GM18909 (cell line): ENCODE results near the gene UNC79.
"Not testable (repeated sequence)": the region's sequence is repeated elsewhere in the genome, so short reads cannot be mapped to it uniquely, and the experiment has no call there.

Source experiments
- ATAC-seq: cut with Tn5 transposase; IDR thresholded peaks from one replicate; pipeline ENCODE4 v1.9.1; 2021; ENCODE audit warnings: mild to moderate bottlenecking; ENCODE audit not compliant: unreplicated experiment, poor library complexity

Gene UNC79

GRCh38 chr14:93490001-93490400 is 59.3 kb downstream of the UNC79 start:
- ATAC-seq: no peak

DNA sequence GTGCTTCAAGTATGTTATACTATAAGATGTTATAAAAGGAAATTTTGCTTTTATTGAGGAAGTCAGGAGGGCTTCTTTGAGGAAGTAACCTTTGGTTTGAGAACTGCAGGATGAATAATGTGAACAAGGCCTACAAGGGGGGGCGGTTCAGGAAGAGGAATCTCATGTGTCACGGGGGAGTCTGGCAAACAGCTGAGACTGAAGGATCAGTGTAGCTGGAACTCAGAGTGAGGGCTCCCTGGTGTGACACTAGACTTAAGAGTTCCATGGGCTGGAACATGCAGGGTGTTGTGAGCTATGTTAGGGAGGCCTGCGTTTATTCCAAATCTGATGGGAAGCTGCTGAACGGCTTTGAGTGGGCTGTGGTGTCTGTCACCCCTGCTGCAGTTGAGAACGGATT is 62.3 kb downstream of the UNC79 start:
- no peak for ATAC-seq

- ATAC-seq: not testable (repeated sequence)
These were observed 62.9 kb downstream of the UNC79 start for GRCh38 chr14:93493622-93494021.

DNA sequence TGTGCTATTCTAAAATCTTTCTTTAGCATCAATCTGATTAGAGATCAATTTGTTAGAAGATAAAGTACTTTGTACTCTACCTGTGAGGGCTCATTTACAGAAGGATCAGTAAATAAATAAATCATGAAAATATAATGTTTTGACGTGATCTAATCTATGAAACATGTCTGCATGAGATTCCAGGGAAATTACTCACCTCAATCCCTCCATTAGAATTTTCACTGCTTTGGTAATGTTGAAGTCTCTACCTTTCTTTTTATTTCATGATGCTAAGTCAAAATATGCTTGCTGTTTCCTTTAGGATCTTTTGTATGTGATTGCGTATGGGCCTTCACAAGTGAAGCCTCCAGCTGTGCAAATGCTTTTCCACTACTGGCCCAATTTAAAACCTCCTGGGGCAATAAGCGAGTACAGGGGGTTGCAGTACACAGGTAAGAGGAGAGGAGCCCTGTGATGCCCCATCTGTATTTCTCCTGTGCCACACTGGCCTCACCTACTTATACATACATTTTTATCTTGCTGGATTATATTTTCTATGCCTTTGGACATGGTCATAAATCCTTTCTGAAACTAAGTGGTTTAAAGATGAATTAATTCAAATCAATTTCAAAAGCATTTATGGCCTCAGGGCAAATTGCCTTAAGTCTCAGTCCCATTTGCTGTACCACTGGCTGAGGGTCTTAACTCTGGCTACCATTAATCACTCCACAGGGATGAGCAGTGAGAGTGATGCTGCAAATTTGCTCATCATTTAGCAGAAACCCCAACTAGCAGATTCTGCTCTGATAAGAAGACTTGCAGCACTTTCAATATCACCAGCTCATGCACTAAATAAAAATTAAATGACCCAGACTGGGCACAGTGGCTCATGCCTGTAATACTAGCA is 66.4 kb downstream of the UNC79 start:
- no peak for ATAC-seq

GRCh38 chr14:93510056-93510455 is 79.3 kb downstream of the UNC79 start:
- no peak for ATAC-seq

- ATAC-seq: no peak
These were observed 80.3 kb downstream of the UNC79 start for GRCh38 chr14:93511001-93511400.

DNA sequence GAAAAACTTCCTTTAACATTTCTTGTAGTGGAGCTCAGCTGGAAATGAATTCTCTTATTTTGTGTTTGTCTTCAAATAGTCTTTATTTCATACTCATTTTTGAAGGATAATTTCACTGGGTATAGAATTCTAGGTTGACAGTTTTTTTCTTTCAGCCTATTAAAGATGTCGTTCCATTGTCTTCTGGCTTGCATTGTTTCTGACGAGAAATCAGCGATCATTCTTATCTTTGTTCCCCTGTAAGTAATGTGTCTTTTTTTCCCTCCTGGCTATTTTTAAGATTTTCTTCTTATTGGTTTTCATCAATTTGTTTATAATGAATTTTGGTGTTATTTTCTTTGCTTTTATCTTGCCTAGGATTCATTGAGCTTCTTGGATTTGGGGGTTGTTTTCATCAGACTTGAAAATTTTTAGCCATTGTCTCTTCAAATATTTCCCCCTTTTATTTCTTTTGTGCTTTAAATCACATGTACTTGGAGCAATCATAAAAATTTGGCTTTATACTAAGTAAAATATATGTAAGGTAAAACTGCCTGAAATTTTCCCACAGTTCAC is 89.4 kb downstream of the UNC79 start:
- ATAC-seq: no peak

DNA sequence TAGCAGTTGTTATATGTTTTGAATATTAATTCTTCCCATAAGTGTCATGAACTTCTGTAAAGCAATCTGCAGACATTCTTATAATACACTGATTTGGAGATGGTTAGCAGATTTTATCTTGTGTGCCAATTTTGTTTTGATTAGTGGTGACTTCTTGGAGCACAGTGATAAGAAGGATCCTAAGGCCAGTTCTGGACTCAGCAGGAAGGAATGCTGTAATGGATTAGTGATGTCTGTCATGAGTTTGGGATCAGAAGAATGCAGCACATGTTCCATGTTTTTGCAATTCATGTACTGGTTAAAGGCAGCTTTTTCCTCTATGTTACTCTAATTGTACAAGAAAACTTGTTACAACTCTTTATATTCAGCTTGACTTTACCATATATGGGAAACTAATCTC is 91.5 kb downstream of the UNC79 start:
- ATAC-seq: no peak

DNA sequence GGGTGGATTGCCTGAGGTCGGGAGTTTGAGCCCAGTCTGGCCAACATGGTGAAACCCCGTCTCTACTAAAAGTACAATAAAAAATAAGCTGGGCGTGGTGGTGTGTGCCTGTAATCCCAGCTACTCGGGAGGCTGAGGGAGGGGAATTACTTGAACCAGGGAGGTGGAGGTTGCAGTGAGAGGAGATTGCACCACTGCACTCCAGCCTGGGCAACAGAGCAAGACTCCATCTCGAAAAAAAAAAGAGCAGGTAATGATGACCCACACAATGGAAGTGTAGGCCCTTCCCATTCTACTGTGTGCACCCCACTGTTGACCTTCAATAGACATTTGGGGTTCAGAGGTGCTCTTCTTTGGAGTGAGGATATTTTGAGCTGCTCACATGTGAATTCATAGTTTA is 94.5 kb downstream of the UNC79 start:
- ATAC-seq: not testable (repeated sequence)

DNA sequence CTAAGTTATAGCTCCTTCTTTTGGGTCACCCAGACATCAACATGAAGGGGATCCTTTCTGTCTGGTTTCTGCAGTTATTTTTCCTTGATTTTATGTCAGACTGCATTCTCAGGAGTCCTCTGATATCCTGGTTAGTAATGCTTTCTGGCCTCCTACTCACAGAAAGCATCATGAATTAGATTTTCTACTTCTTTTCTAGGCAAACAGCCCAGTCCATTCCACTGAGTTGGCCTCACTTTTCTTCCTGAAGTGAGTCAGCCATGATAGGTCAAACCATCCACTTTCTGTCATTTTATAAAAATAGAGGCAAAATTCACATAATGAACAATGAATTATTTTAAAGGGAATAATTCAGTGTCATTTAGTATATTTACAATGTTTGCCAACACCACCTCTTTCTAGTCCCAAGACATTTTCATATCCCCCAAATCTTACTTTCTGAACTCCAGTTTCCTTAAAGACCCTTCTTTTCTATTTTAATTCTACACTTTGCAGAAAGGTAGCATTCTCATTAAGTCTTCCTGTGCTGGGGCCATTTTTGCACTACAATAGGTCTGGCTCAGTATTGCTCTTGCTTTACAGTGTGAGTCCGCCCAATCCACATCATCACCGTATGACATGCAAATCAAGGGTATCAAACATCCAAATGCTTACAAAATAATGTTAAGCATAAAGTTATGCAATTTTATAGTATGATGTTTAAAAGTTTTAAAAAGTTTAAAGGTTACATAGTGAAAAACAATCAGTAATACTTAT is 95.1 kb downstream of the UNC79 start:
- no peak for ATAC-seq

DNA sequence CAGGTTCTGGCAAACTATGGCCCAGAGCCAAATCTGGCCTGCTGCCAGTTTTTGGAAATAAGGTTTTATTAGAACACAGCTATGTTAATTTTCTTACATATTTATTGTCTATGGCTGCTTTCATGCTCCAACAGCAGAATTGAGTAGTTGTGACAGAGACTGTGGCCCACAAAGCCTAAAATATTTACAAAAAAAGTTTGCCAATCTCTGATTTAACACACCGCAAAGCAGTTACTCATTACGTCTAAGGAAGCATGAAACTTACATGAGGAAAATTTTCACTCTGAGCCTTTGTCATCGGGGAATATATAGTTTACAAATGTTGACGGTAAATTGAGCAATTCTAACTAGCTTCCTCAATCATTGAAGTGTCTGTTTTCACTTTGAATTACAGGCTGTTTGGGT is 96.5 kb downstream of the UNC79 start:
- no peak for ATAC-seq

DNA sequence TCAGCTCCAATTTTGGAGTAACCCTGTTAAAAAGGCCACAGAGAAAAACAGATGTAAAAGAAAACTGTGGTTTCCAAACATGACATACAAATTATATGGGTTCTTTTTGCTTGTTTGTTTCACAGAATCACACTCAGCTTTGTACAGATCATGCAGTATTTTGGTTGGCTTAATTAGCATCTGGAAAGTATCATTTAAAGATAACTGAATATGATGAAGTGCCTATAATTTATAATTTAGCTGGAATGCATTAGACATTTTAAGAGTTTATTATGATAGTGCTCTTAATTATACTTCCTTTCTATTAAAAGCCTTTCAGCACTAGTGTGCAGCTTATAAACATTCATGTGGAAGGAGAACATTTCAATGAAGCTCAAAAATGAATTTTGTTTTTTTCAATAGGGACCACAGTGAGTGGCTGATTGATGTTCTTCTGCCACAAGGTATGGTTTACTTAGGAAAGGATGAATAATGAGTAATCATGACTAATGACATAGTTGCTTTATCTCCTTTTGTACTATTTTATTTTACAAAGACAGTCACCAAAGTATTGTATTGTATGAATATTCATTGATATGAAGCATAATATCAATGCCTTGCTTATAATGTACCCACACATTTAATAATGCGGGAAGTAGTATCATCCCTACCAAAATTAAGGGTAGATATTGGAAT is 98.3 kb downstream of the UNC79 start:
- no peak for ATAC-seq

- no peak for ATAC-seq
These were observed 100.9 kb downstream of the UNC79 start for GRCh38 chr14:93531644-93532043.

GRCh38 chr14:93532541-93532940 is 101.8 kb downstream of the UNC79 start:
- no peak for ATAC-seq

- ATAC-seq: peak; percentile 37
These were observed 102.7 kb downstream of the UNC79 start for GRCh38 chr14:93533437-93533836.

- peak; percentile 85 for ATAC-seq
These were observed 103.1 kb downstream of the UNC79 start for GRCh38 chr14:93533842-93534241.

DNA sequence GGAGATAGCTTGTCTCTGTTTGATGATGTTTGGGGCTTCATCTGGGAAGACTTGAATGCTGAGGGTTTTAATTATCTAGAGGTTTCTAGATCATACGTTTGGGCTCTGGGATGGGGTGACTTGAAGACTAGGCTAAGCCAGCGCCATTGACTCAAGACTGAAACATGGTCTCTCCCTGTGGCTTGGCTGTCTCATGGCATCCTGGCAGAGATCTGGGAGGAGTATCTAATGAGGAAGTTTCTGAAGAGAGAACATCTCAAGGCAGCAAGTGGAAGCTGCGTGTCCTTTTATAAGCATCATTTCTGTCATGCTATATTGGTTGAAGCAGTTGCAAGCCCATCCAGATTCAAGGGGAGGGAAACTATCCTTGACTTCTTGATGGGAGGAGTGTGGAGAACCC is 104.8 kb downstream of the UNC79 start:
- no peak for ATAC-seq

DNA sequence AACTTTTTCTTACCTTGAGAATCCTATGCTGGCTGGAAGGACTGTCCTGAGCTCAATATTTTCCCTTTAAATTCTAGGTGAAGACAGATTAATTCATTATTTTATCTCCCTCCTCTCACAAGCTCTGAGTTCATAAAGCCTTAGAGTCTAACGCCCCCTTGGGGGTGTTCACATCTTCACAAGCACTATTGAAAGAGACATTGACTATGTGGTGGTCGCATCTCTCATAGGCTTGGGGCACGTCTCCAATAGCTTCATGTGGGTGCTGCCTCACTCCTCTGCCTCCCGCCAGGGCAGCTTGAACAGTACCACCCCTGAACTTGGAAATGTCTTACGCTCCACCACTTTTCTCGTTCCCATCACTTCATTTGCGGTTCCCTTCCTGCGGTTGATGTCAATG is 106.2 kb downstream of the UNC79 start:
- ATAC-seq: no peak

DNA sequence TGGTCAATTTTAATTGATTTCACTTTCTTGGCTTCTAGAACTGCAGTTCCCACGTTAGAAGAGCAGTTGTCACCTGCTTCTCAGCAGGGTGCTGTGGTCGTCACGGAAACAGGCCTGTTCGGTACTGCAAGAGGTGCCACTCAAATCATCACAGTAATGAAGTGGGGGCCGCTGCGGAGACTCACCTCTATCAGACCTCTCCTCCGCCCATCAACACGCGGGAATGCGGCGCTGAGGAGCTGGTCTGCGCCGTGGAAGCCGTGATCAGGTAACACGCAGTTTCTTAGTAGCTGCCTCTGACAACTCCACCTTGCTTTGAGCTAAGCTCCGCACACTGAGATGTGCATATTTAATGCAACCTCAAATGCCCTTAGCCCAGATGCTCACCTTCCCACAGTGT is 107.2 kb downstream of the UNC79 start:
- ATAC-seq: no peak

GRCh38 chr14:93538413-93538812 is 107.7 kb downstream of the UNC79 start:
- ATAC-seq: no peak

GRCh38 chr14:93540235-93540634 is 109.5 kb downstream of the UNC79 start:
- ATAC-seq: no peak
